HG03442 (cell line): ENCODE measurements around the gene IFT80.
A peak's percentile ranks its signal among the peaks of the same experiment; 100 is the strongest.
"Not testable (repeated sequence)": the region's sequence is repeated elsewhere in the genome, so short reads cannot be mapped to it uniquely, and the experiment has no call there.

Source experiments
- ATAC-seq: cut with Tn5 transposase; IDR thresholded peaks from one replicate; pipeline ENCODE4 v1.9.1; 2021; ENCODE audit warnings: mild to moderate bottlenecking, moderate library complexity; ENCODE audit not compliant: unreplicated experiment

IFT80 gene

DNA sequence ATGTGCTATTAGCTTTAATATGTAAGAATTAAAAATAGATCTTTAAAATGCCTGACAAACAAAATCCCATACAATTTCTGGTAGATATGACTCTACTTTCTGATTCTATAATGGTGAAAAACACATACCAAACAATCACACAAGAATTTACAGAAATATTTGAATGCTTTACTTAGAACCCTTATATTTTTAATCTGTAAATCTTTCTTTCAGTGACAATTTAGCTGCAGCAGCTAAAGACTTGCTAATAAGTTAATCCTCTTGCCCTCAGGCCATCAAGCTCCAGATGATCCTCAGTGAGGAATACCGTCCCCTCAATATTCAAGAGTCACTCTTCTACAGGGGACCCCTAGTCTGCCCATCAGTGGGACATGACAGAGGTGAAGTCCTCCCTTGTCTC, 118.2 kb downstream of the IFT80 start:
- ATAC-seq, result no peak

DNA sequence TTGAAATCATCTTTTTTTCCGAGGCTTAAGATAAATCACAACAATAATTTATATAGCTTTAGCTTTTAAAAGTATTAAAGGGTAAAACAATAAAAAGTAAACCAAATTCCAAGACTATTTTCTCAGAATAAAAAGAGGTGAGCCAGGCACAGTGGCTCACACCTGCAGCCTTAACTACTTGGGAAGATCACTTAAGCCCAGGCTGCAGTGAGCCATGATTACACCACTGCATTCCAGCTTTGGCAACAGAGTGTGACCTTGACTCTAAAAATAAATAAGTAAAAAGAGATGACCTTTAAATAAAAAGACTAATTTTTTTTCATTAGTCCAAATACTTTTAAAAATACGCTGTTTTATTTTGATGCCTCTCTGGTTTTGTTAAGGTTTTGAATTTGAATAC, 119.4 kb downstream of the IFT80 start:
- no peak for ATAC-seq

DNA sequence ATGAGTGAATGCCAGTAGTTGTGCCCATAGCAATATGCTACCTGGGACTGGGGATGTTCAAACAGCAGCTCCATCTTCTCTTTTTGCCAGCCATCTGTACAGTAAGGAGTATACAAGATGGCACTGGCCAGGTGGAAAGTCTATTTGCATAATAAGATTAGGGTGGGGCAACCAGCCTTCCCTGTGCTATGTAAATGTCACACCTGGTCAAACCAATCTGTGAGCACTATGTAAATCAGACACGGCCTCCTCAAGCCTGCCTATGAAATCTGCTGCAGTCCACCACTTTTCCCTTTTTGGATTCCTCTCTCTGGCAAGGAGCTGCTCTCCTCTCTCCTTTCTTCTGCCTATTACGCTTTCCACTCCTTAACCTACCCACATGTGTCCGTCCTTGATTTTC, 120.8 kb downstream of the IFT80 start:
- no peak for ATAC-seq

DNA sequence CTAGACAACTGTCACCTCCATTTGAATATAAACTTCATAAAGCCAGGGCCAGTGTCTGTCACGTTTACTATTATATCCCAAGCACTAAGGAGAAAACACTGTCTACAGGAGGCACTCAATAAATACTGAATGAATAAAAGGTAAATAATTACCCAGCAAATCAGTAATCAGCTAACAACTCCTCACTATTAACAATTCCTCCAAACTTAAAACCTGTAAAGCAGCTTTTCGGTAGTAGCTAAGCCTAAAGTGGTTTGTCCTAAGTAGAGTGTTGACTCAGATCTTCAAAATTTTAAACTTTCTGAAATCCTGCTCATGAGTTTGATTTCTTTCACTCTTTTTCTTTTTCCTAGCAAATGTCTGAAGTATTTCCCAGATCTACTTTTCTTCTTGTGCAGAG, 133.9 kb downstream of the IFT80 start:
- ATAC-seq, result no peak

DNA sequence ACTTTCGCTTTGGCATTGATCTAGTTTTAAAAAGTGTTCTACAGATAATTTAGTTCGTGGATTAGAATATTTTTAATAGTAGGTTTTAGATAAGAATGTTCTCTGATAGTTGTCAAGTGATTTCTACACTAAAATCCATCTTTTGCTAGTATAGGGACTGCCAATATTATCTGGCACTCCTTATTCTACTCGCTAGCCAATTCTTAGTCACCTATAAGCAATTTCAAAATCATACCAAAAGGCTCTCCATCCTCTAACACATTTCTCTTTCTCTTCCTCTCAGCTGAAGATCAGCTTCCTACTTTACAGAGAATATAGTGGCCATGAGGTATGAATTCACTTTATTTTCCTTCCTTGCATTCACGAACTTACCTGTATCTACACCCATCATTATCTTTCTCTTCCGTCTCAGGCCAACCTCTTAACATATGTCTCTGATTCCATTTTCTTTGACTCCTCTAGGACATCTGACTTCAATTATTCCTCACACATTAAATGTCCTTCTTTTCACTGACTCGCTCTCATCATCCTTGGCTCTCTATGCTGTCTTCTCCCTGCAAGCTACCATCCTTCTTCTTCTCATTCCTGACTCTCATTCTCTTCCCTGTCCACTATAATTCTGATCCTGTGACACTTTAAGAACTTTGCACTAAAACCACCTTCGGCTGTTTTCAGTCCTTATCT, 138.3 kb downstream of the IFT80 start:
- no peak for ATAC-seq

DNA sequence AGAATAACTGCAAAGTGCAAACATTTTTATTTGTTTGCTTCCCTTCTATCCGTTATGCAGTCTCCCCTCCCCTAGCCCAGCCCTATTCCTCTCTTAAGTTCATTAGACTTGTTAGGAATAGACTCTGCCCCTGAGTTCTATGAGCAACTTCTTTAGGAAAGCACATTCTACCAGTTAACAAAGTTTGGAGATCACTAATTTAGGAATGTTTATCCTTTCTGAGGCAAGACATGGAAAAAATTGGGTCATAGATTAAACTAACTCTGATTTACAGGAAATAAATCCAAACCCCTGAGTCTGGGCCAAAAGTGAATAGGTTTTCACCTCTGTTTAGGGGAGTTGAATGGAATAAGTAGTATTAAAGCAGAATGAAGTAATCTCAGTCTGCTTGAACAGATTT, 139.4 kb downstream of the IFT80 start:
- no peak for ATAC-seq

DNA sequence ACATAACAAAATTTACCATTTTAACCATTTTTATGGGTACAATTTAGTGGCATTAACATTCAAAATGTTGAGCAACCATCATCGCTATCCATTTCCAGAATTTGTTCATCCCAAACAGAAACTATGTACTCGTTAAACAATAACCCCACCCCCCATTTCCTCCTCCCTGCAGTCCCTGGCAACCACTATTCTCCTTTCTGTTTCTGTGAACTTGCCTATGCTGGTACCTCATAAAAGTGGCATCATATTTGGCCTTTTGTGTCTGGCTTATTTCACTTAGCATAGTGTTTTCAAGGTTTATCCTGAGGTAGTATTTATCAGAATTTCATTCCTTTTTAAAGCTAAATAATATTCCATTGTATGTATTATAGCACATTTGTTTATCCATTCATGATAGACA, 141.4 kb downstream of the IFT80 start:
- no peak for ATAC-seq

DNA sequence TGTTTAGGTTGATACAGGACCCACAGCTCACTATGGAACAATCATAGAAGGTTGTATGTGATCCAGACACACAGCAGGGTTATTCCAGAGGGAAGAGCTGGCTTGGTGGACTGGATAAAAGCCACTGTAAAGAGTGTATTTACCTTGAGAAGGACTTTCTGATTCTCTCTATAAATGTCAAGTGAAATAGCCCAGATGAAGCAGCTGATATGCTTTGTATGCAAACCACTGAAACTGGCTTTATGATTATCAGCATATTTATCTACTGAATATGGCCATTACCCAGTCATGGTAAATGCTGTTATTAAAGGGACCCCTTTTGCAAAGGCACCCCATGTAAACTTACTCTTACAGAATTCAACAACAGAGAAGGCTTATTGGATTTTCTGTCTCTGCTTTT, 145.7 kb downstream of the IFT80 start:
- ATAC-seq, result no peak

DNA sequence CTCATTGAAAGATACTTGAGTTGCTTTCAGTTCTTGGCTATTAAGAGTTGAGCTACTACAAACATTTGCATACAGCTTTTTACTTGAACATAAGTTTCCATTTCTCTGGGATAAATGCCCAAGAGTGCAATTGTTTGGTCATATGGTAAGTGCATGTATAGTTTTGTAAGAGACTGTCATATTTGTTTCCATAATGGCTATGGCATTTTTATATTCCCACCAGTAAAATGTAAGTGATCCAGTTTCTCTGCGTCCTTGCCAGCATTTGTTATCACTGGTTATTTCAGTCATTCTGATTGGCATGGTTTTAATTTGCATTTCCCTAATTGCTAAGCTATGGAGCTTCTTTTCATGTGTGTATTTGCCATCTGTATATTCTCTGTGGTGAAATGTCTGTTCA, 151.3 kb downstream of the IFT80 start:
- no peak for ATAC-seq

DNA sequence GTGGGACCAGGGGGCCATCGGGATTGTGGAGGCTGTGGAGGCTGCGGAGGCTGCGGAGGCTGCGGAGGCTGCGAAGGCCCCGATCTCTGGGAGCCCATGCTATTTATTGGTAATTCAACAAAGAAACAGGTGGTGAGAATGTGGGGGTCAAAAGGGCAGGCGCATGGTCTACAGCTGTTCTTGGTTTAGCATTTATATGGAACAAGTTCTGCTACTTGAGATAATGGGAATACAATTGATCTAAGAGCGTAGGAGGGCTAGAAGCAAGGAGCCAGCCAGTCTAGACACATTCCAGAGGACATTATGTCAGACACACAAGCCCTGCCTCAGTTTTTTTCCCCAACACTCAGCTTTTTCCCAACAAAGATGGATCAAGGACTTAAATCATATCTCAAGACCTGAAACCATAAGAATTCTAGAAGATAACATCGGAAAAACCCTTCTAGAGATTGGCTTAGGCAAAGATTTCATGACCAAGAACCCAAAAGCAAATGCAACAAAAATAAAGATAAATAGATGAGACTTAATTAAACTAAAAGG, 153.7 kb downstream of the IFT80 start:
- no peak for ATAC-seq

DNA sequence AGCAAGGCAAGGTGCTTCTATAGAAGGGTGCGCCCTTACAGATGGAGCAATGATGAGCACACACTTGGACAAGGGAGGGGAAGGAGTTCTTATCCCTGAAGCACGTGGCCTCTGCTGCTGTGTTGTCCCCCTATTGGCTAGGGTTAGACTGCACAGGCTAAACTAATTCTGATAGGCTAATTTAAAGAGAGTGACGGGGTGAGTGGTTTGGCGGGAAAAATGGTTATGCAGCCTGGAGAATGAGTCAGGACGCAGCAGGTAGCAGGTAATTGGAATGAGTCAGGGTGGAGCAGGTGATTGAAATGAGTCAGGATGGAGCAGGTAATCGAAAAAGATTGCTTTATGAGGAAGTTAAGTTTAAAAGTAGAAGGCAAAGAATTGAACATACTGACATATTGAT, 158.3 kb downstream of the IFT80 start:
- ATAC-seq, result not testable (repeated sequence)

DNA sequence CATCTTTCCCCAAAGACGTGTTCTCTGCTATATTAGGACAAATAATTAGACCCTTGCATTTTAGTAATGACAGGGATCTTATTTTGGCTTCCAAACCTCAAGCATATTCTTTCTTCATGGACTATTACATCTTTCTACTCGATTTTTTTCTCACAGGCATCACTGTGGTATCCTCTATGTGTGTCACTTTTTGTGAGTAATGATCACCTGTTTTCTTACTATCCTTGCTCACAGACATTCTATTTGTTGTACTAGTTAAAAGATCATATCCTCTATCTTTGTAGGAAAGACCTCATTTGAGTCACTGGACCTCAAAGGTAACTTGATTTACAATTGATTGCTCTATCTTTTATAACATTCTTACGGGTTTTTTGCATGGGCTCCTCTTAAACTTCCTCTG, 167.0 kb downstream of the IFT80 start:
- ATAC-seq, result no peak

DNA sequence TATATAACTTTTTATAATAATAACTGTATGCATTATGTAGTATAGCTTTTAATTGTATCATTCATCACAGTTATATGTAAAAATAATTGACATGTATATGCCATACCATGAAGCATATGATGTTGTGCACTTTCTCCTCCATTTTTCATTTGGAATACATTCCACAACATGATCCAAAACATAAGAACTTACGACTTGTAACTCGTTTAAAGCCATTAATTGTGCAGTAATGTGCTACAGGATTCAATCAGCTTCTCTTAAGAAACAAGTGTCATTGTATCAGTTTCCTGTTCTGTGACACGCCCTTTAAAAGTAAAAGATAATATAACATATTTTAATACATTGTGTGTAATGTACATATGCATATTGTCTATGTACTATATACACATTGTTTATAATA, 171.6 kb downstream of the IFT80 start:
- no peak for ATAC-seq

DNA sequence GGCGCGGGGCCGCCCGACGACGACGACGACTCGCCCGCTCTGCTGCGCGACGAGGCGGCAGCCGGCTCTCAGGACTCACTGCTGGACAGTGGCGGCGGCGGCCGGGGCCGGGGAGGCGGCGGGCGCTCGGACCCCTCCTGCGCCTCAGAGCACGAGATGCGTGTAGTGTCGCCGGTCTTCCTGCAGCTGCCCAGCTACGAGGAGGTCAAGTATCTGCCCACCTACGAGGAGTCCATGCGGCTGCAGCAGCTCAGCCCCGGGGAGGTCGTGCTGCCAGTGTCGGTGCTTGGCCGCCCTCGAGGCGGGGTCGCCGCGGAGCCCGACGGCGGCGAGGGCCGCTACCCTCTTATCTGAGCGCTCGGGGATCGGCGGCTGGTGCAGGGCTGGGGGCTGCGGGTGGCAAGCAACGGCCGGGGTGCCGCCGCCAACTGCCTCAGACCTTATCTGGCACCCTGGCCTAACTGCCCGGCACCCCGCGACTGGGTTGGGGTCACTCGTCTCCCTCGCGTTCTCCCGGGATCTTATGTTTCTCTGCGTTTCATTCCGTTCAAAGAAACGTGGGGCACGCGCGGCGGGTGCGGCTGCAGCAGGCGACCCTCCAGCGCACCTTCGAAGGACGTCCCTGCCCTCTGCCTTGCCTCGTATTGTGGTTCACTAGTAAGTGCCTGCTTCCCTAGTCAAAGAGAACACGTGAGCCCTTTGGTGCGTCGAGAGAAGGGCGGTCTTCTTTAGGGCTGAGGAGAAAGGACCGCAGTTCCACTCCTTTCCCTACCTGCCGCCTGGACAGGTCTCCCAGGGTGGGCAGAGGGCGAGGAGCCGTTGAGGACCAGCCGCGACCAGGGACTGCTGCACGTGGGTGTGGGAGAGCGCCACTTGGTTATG, 172.8 kb downstream of the IFT80 start:
- peak; percentile 3 for ATAC-seq

DNA sequence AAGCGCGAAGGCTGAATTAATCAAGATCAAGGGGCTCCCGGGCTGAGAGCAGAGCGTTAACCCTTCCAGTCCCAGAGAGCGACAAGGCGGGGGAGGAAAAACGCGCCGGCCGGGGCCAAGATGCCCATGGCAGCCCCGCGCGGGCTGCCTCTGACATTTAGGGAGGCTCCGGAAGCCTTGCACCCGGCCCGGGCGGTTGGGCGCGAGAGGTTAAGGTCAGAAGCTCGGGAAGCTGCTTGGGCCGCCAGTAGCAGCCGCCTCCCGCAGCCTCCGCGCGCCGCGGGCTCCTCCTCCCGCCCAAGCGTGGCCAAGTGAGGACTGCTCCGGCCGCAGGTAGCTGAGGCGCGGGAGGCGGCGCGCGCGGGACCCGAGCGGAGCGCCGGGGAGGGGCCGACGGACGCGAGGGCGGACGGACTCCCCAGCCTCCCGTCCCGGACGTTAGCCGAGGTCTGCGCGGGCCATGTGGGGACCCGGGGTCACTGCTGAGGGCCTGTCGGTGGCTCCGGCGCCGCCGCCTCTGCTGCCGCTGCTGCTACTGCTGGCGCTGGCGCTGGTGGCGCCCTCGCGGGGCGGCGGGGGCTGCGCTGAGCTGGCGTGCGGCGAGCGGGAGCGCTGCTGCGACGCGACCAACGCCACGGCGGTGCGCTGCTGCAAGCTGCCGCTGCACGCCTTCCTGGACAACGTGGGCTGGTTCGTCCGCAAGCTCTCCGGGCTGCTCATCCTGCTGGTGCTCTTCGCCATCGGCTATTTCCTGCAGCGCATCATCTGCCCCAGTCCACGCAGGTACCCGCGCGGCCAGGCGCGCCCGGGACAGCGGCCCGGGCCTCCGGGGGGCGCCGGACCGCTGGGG, 173.6 kb downstream of the IFT80 start, which contains the start of gene C3orf80:
Gene C3orf80, plus strand, starts transcription at position 247 of the 850 bp plus-strand sequence. Its CDS starts 214 bp downstream, at position 461.
- peak; percentile 75 for ATAC-seq

DNA sequence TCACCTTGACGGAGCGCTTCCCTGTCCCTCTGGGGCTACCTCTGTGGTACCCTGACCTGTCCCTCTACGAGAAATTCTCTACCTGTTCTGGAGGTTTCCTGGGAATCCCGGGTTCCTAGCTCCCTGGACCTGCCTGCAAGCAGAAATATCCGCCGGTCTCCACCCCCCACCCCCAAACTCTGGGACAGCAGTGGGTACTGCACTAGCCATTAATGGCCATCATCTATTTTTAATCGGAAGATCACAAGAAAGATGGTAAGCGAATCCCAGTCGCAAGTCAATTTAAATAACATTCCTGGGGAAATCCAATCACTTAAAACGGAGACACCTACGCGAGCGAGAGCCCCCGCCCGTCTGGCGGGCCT, 174.2 kb downstream of the IFT80 start:
- no peak for ATAC-seq

DNA sequence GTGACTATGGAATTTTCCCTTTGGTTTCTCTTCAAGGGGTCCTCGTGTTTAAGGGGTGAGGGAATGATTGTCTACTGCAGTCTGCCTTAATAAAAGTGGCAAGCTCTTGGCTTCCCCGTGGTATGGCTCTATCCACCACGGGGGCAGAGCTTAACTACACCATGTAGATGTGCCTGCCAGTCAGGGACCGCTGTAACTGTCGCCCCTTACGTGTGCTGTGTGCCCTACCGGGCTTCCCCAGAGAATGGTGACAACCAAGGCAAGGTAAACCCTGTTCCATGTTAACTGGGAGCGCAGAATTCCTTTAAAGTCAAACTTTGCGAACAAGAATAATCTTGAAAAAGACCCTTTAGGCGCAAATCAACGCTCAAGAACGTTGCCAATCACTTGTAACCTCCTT, 174.8 kb downstream of the IFT80 start:
- ATAC-seq, result no peak

DNA sequence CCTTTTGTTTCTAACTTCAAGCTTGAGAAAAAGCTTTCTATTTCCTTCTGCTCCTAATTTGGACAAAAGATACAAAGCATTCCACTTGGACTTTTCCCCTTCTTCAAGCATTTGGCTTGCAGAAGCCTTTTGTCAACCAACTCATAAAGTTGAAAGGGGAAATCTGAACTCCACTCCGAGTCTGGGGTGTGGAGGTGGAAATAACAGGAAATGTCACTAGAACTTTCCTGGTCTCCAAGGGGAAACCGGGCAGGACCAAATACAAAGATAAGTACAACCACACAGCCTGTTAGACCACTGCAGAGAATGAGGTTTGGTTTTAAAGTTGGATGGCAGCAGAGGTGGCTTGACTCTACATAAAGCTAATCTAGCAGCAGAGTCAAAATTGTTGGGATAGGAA, 178.0 kb downstream of the IFT80 start:
- ATAC-seq, result no peak

DNA sequence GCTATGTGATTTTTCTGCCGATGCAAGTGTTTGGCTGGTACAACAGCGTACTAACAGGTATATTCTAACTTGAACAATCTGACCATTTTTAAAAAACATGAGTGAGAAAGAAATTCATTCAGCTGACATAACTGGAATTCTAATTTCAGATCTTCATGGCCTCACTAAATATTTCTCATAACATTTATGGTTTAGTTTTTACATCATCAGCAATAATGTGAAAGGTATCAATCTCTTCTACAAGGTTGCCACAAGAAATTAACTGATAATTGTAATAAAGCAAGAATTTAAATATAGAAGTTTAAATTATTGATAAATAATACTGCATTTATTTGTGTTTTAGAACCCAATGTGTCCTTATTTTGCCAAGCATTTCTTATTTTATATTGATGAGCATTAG, 179.0 kb downstream of the IFT80 start:
- ATAC-seq, result no peak

DNA sequence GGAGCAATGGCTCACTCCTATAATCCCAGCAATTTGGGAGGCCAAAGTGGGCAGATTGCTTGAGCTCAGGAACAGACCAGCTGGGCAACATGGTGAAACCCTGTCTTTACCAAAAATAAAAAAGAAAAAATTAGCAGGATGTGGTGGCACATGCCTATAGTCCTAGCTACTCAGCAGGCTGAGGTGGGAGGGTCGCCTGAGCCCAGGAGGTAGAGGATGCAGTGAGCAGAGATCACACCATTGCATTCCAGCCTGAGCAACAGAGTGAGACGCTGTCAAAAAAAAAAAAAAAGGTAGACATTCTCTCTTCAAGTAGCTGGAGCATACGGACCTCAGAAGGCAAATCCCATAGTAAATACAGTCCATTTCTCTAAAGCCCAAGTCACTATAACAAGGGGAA, 180.9 kb downstream of the IFT80 start:
- no peak for ATAC-seq

DNA sequence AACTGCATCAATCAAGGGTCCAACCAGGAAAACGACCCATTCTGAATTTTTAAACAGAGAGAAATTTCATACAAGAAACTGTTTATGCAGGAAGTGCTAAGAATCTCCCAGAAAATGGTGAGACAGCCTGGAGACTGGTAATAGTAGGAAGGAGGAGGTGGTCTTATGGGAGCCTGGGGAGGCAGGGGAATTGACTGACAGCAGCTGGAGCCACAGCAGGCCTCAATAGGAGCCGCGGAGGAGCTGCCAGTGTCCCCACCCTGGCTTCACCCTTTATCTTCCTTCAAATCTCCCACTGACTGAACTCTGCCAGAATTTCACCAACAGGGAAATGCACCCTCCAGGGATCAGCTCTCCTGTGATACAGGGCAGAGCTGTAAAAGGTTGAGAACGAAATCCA, 181.3 kb downstream of the IFT80 start:
- ATAC-seq, result no peak
